ENCODE results near the gene CIAO3. TPM values are rescaled to one million over a fixed set of nuclear protein-coding genes. Genes with fewer than 3 reads are reported as not detected.

Gene CIAO3
- total and polyA plus RNA-seq, 2 donors (not counting 1 experiment from before 2014, with no cell fraction given): 59.4 to 68.4 TPM

- peaks cover 4% of the 10 kb centered on the region for H3K27me3 Mint-ChIP-seq
- H3K27ac Mint-ChIP-seq: no peak overlapping the region
- no peaks in the 10 kb centered on the region for H3K9me3 Mint-ChIP-seq (ENCODE audit: insufficient read depth)
- ATAC-seq (ENCODE audit: low read depth) (no peak), DNase-seq (no peak)
- Histone ChIP-seq H4K20me1 (ENCODE audit: control insufficient read depth, insufficient read depth, low read length, poor library complexity, severe bottlenecking) (peaks cover 18% of the 10 kb centered on the region), H3K27ac (ENCODE audit: low read length in 2 of 2) (no peak overlapping the region), H3K9me3 (ENCODE audit: control extremely low read depth in 1 of 3, control insufficient read depth in 2 of 3, insufficient read depth in 1 of 3, low read length in 2 of 3) (no peaks in the 10 kb centered on the region), H3K4me3 (ENCODE audit: control extremely low read depth in 1 of 5, extremely low read depth in 1 of 5, insufficient read depth in 1 of 5, low read depth in 2 of 5, low read length in 4 of 5) (no peak overlapping the region), H2AFZ (ENCODE audit: insufficient read depth, low read depth, low read length, poor library complexity, severe bottlenecking) (no peak overlapping the region), H3K36me3 (replicated peaks in 1 of 2; ENCODE audit: control extremely low read depth in 1 of 2, control insufficient read depth in 1 of 2, extremely low read depth in 1 of 2, insufficient read depth in 2 of 2, low read length in 1 of 2) (peaks cover 0 to 6% of the 10 kb centered on the region in 2 experiments), H3K79me2 (ENCODE audit: control insufficient read depth, insufficient read depth, low read length) (no peaks in the 10 kb centered on the region), H3K9ac (ENCODE audit: low read length) (no peak overlapping the region), H3K4me1 (ENCODE audit: control insufficient read depth in 2 of 2, insufficient read depth in 2 of 2, low read length in 2 of 2) (peaks cover 0 to 4% of the 10 kb centered on the region in 2 donors), H3K4me2 (replicated peaks; ENCODE audit: low read depth, low read length, poor library complexity, severe bottlenecking) (no peak overlapping the region), H3K27me3 (replicated peaks in 1 of 4; ENCODE audit: control extremely low read depth in 1 of 4, control insufficient read depth in 3 of 4, insufficient read depth in 4 of 4, low read length in 3 of 4) (peaks cover 0 to 25% (median 5%) of the 10 kb centered on the region in 4 experiments)
- intact Hi-C loops (cut with micrococcal nuclease): no loop called here
- TF ChIP-seq EZH2 (IDR thresholded peaks at IDR 0.05; ENCODE audit: borderline replicate concordance, insufficient read depth, low read depth, low read length, poor library complexity, severe bottlenecking) (no peak), CTCF (IDR thresholded peaks at IDR 0.05) (no peak)
- no peak overlapping the region for H3K4me3 Mint-ChIP-seq
- CTCF ChIA-PET: interaction anchor here (1.1 to 7.4 kb wide), 2 partner anchors 69 kb away, joined by 5 to 94 read pairs; partner anchors contain the start of gene METRN
- POLR2A ChIA-PET: no interaction called here
- H3K4me1 Mint-ChIP-seq: no peaks in the 10 kb centered on the region
- WGBS (ENCODE audit: insufficient coverage): 74% methylated on average over 19 of the region's 19 CpGs
These were observed 40.7 kb upstream of the CIAO3 start for GRCh38 chr16:781346-782010.

- H3K27me3 Mint-ChIP-seq: peaks cover 4% of the 10 kb centered on the region
- H3K4me1 Mint-ChIP-seq: no peaks in the 10 kb centered on the region
- no peak overlapping the region for H3K4me3 ChIP-seq (ENCODE audit: control extremely low read depth in 1 of 5, extremely low read depth in 1 of 5, insufficient read depth in 1 of 5, low read depth in 2 of 5, low read length in 4 of 5)
- H2AFZ ChIP-seq (ENCODE audit: insufficient read depth, low read depth, low read length, poor library complexity, severe bottlenecking): no peak overlapping the region
- peaks cover 0 to 28% (median 5%) of the 10 kb centered on the region in 4 experiments for H3K27me3 ChIP-seq (replicated peaks in 1 of 4; ENCODE audit: control extremely low read depth in 1 of 4, control insufficient read depth in 3 of 4, insufficient read depth in 4 of 4, low read length in 3 of 4)
- no peak for TF ChIP-seq EZH2 (IDR thresholded peaks at IDR 0.05; ENCODE audit: borderline replicate concordance, insufficient read depth, low read depth, low read length, poor library complexity, severe bottlenecking)
- TF ChIP-seq CTCF (IDR thresholded peaks at IDR 0.05): no peak
- no peaks in the 10 kb centered on the region for H3K79me2 ChIP-seq (ENCODE audit: control insufficient read depth, insufficient read depth, low read length)
- H3K4me1 ChIP-seq (ENCODE audit: control insufficient read depth in 2 of 2, insufficient read depth in 2 of 2, low read length in 2 of 2): no peaks in the 10 kb centered on the region
- H3K27ac Mint-ChIP-seq: no peak overlapping the region
- intact Hi-C loops (cut with micrococcal nuclease): no loop called here
- ATAC-seq (ENCODE audit: low read depth) (no peak), DNase-seq (no peak)
- no peak overlapping the region for H3K4me3 Mint-ChIP-seq
- peaks cover 7% of the 10 kb centered on the region for H4K20me1 ChIP-seq (ENCODE audit: control insufficient read depth, insufficient read depth, low read length, poor library complexity, severe bottlenecking)
- no peaks in the 10 kb centered on the region for H3K9me3 Mint-ChIP-seq (ENCODE audit: insufficient read depth)
- H3K36me3 ChIP-seq (replicated peaks in 1 of 2; ENCODE audit: control extremely low read depth in 1 of 2, control insufficient read depth in 1 of 2, extremely low read depth in 1 of 2, insufficient read depth in 2 of 2, low read length in 1 of 2): no peaks in the 10 kb centered on the region
- H3K9me3 ChIP-seq (ENCODE audit: control extremely low read depth in 1 of 3, control insufficient read depth in 2 of 3, insufficient read depth in 1 of 3, low read length in 2 of 3): no peaks in the 10 kb centered on the region
- WGBS (ENCODE audit: insufficient coverage): 94% methylated on average over 16 of the region's 16 CpGs
- CTCF ChIA-PET: interaction anchor here (1.1 kb wide), 1 partner anchor 68 kb away, joined by 5 read pairs; no protein-coding TSS in a partner anchor
- H3K9ac ChIP-seq (ENCODE audit: low read length): no peak overlapping the region
- H3K4me2 ChIP-seq (replicated peaks; ENCODE audit: low read depth, low read length, poor library complexity, severe bottlenecking): no peak overlapping the region
- no peak overlapping the region for H3K27ac ChIP-seq (ENCODE audit: low read length in 2 of 2)
- POLR2A ChIA-PET: no interaction called here
These were observed 39.5 kb upstream of the CIAO3 start for GRCh38 chr16:780296-780695.
